Mesothelial cell of epicardium (in vitro differentiated cells): Measurements from ENCODE around the gene EMILIN1. TPM values are rescaled to one million over a fixed set of nuclear protein-coding genes. Genes with fewer than 3 reads are reported as not detected.
"Not testable (repeated sequence)": the region's sequence is repeated elsewhere in the genome, so short reads cannot be mapped to it uniquely, and the experiment has no call there.

Experiments used
- DNase-seq, 2 experiments: peaks; one replicate each; pipeline ENCODE4 v3.0.0; 2021; ENCODE audit warnings: low spot score in 2 of 2; ENCODE audit not compliant: unreplicated experiment in 2 of 2
- H3K27ac Mint-ChIP-seq: 2 replicates; pipeline ENCODE4 v1.8.0; 2021; ENCODE audit warnings: mixed read lengths
- H3K27me3 Mint-ChIP-seq: 2 replicates; pipeline ENCODE4 v1.8.0; 2021; ENCODE audit warnings: low read depth, mixed read lengths
- H3K36me3 Mint-ChIP-seq: 2 replicates; pipeline ENCODE4 v1.8.0; 2021; ENCODE audit warnings: mixed read lengths
- H3K4me1 Mint-ChIP-seq: 2 replicates; pipeline ENCODE4 v1.8.0; 2021; ENCODE audit warnings: mixed read lengths
- H3K4me3 Mint-ChIP-seq: 2 replicates; pipeline ENCODE4 v1.8.0; 2021; ENCODE audit warnings: mild to moderate bottlenecking, moderate library complexity, mixed read lengths
- H3K9me3 Mint-ChIP-seq: 2 replicates; pipeline ENCODE4 v1.8.0; 2021; ENCODE audit warnings: mixed read lengths
- total RNA-seq: library from RNA; stranded (reverse); gene quantifications from 3 replicates; pipeline ENCODE4 v1.2.1, GENCODE V29; 2021
- TF ChIP-seq, protein P1 (sequence below): fragments of 200-600 bp; sonication (generic); IDR thresholded peaks from one replicate; pipeline ENCODE4 v1.5.0; 2021; ENCODE audit warnings: antibody characterized with exemption; ENCODE audit not compliant: unreplicated experiment

The EMILIN1 gene
- total RNA-seq, 1 donor from 2014 or later: 179 TPM

GRCh38 chr2:27073782-27074181 is 4.6 kb upstream of the EMILIN1 start:
- Mint-ChIP-seq H3K4me1 (peaks cover 69% of the 10 kb centered on the region), H3K36me3 (peaks cover 7% of the 10 kb centered on the region), H3K27me3 (no peaks in the 10 kb centered on the region), H3K9me3 (no peaks in the 10 kb centered on the region), H3K4me3 (no peak overlapping the region), H3K27ac (peak overlapping the region; percentile 98)
- TF ChIP-seq, protein P1, sequence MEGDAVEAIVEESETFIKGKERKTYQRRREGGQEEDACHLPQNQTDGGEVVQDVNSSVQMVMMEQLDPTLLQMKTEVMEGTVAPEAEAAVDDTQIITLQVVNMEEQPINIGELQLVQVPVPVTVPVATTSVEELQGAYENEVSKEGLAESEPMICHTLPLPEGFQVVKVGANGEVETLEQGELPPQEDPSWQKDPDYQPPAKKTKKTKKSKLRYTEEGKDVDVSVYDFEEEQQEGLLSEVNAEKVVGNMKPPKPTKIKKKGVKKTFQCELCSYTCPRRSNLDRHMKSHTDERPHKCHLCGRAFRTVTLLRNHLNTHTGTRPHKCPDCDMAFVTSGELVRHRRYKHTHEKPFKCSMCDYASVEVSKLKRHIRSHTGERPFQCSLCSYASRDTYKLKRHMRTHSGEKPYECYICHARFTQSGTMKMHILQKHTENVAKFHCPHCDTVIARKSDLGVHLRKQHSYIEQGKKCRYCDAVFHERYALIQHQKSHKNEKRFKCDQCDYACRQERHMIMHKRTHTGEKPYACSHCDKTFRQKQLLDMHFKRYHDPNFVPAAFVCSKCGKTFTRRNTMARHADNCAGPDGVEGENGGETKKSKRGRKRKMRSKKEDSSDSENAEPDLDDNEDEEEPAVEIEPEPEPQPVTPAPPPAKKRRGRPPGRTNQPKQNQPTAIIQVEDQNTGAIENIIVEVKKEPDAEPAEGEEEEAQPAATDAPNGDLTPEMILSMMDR: no peak
- DNase-seq: no peak

DNA sequence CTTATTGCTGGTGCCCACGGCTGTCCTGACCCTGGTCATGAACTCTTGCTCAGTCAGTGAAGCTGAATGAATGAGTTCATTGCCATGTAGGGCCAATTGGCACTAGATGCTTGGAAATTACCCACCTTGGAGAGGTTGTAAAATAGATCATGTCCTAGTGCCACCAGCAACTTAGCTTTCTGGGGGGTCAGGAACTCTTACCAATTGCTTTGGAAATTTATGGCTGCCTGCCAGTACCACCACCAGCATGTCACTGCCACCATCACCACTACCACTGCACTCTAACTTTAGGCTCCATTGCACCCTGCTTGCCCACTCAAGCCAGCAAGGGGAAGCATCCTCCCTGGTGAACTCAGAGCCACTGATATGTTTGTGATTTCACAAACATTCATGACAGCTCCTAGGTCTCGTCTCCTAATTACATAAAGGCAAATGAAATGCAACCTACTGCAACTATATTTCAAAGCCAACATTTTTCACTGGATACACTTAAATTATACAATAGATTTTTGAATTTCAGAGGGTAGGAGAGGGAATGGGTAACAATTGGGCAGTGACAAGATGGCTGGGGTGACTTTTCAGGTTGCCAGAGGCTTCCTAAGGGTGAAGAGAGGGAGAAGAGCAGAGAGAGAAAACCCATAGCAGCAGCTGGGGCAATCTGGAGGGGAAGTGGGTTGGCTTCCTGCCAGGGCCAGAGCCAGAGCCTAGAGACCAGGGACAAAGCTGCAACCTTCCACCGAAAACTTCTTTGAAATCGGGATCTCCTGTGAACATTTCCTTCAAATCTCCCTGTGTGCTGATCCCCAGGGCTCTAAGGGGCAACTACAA is 3.5 kb upstream of the EMILIN1 start:
- TF ChIP-seq, protein P1: no peak
- H3K4me3 Mint-ChIP-seq: no peak overlapping the region
- DNase-seq: no peak
- peaks cover under 1% of the 10 kb centered on the region for H3K36me3 Mint-ChIP-seq
- peaks cover 65% of the 10 kb centered on the region for H3K4me1 Mint-ChIP-seq
- no peaks in the 10 kb centered on the region for H3K9me3 Mint-ChIP-seq
- peak overlapping the region; percentile 98 for H3K27ac Mint-ChIP-seq
- H3K27me3 Mint-ChIP-seq: no peaks in the 10 kb centered on the region

GRCh38 chr2:27075566-27075871 is 2.9 kb upstream of the EMILIN1 start:
- not testable (repeated sequence) for DNase-seq, H3K27me3 Mint-ChIP-seq, H3K36me3 Mint-ChIP-seq, H3K9me3 Mint-ChIP-seq, H3K4me3 Mint-ChIP-seq
- Mint-ChIP-seq H3K4me1 (peaks cover 64% of the 10 kb centered on the region), H3K27ac (peak overlapping the region; percentile 84)

DNA sequence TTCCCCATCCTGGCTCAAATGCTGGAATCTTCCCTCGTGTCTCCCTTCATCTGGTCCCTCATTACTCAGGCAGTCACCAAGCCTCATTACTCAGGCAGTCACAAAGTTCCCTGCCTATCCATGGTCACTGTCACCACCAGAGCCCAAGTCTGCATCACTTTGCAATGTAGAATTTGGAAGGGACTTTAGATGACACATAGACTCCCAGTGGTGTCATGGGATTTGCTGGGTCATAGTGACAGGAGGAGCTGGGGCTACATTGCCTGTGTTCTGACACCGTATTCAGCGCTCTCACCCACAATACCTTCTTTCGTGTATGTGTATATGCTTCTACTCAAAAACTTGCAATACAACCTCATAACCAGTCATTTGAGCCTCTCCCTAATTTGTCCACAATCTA is 2.1 kb upstream of the EMILIN1 start:
- H3K4me3 Mint-ChIP-seq: no peak overlapping the region
- TF ChIP-seq, protein P1: no peak
- H3K27ac Mint-ChIP-seq: peak overlapping the region; percentile 65

GRCh38 chr2:27077231-27077630 is 1.2 kb upstream of the EMILIN1 start:
- Mint-ChIP-seq H3K27ac (peak overlapping the region; percentile 90), H3K27me3 (no peaks in the 10 kb centered on the region), H3K36me3 (no peaks in the 10 kb centered on the region), H3K4me1 (peaks cover 66% of the 10 kb centered on the region), H3K9me3 (no peaks in the 10 kb centered on the region), H3K4me3 (no peak overlapping the region)
- no peak for DNase-seq
- TF ChIP-seq, protein P1: no peak

More for the DNA sequence above, 2.1 kb upstream of the EMILIN1 start:
- DNase-seq: no peak
- no peaks in the 10 kb centered on the region for H3K27me3 Mint-ChIP-seq
- peaks cover 65% of the 10 kb centered on the region for H3K4me1 Mint-ChIP-seq
- no peaks in the 10 kb centered on the region for H3K9me3 Mint-ChIP-seq
- no peaks in the 10 kb centered on the region for H3K36me3 Mint-ChIP-seq

GRCh38 chr2:27079233-27080139 is 1.1 kb downstream of the EMILIN1 start:
- H3K4me1 Mint-ChIP-seq: peaks cover 52% of the 10 kb centered on the region
- no peaks in the 10 kb centered on the region for H3K9me3 Mint-ChIP-seq
- peak overlapping the region; percentile 67 for H3K27ac Mint-ChIP-seq
- H3K4me3 Mint-ChIP-seq: peak overlapping the region; percentile 77
- DNase-seq: no peak
- no peaks in the 10 kb centered on the region for H3K36me3 Mint-ChIP-seq
- TF ChIP-seq, protein P1: no peak
- no peaks in the 10 kb centered on the region for H3K27me3 Mint-ChIP-seq
